A549 (cell line): ENCODE data around the gene SCGB1C2. TPM values are rescaled to one million over a fixed set of nuclear protein-coding genes. Genes with fewer than 3 reads are reported as not detected.
"Not testable (repeated sequence)": the region's sequence is repeated elsewhere in the genome, so short reads cannot be mapped to it uniquely, and the experiment has no call there.

ENCODE experiments used
- ATAC-seq, 2 experiments: fragments of 200-7000 bp in 1 of 2; fragments of >200 bp in 1 of 2; cut with Nextera tagmentation in 1 of 2; cut with Tn5 transposase in 1 of 2; 3 replicates each; pipeline versions ENCODE4 v1.8.0 to v1.9.1; 2018 to 2020; ENCODE audit warnings: mild to moderate bottlenecking in 1 of 2, moderate library complexity in 1 of 2
- CTCF ChIA-PET: fragments of 300-600 bp; sonication (Branson Sonifier 250); formaldehyde crosslinking; extraction: SDS; loops from one replicate; lab custom pipeline; 2021; ENCODE audit warnings: antibody characterized with exemption, inconsistent platforms; lab: Yijun Ruan, JAX
- POLR2A ChIA-PET: fragments of 350-600 bp; formaldehyde crosslinking; extraction: SDS; loops from one replicate; lab custom pipeline; 2021; ENCODE audit warnings: antibody characterized with exemption, inconsistent platforms; lab: Yijun Ruan, JAX
- DNase-seq, 2 experiments: peaks; one replicate each; pipeline versions ENCODE4 v3.0.0 to v3.0.0-alpha.2; 2011 to 2016; ENCODE audit warnings: low read depth in 1 of 2, low spot score in 1 of 2
- FAIRE-seq: peaks from 2 replicates; lab custom pipeline; 2011; peaks lifted over from hg19 to GRCh38; lab: Jason Lieb, UNC
- H3K27ac ChIP-seq, 2 experiments: fragments of >200 bp; sonication (Bioruptor Twin); formaldehyde crosslinking; 3 replicates each; pipeline ENCODE4 v1.5.1; 2016 to 2017
- H3K4me1 ChIP-seq: fragments of >200 bp; sonication (Bioruptor Twin); formaldehyde crosslinking; 3 replicates; pipeline ENCODE4 v1.6.1; 2016
- H3K4me2 ChIP-seq: fragments of >200 bp; sonication (Bioruptor Twin); formaldehyde crosslinking; 3 replicates; pipeline ENCODE4 v1.6.1; 2016
- H3K4me3 ChIP-seq: fragments of >200 bp; sonication (Bioruptor Twin); formaldehyde crosslinking; 3 replicates; pipeline ENCODE4 v1.5.1; 2016
- H3K9me3 ChIP-seq: fragments of >200 bp; sonication (Bioruptor Twin); formaldehyde crosslinking; 3 replicates; pipeline ENCODE4 v1.6.1; 2016
- CBX2 ChIP-seq: fragments of 200-600 bp; sonication (generic); IDR thresholded peaks from 2 replicates; pipeline ENCODE4 v1.6.1; 2016; ENCODE audit warnings: low read depth, mild to moderate bottlenecking, borderline replicate concordance
- GATA3 ChIP-seq: IDR thresholded peaks from 2 replicates; pipeline ENCODE4 v1.6.1; 2012; ENCODE audit warnings: borderline replicate concordance
- KDM1A ChIP-seq: fragments of 200-600 bp; sonication (generic); IDR thresholded peaks from 2 replicates; pipeline ENCODE4 v1.6.1; 2016; ENCODE audit warnings: low read depth, mild to moderate bottlenecking
- KDM5A ChIP-seq: fragments of 200-600 bp; sonication (generic); IDR thresholded peaks from 2 replicates; pipeline ENCODE4 v1.6.1; 2016; ENCODE audit warnings: antibody characterized with exemption, mild to moderate bottlenecking
- MAFK ChIP-seq: fragments of 450-650 bp; IDR thresholded peaks from 2 replicates; pipeline ENCODE4 v1.6.1; 2014; ENCODE audit not compliant: partially characterized antibody
- MAZ ChIP-seq: fragments of 150-350 bp; IDR thresholded peaks from 2 replicates; pipeline ENCODE4 v1.6.1; 2014; ENCODE audit warnings: antibody characterized with exemption, low read depth, low read length, borderline replicate concordance
- NPAS2 ChIP-seq: fragments of 250-450 bp; sonication (Bioruptor Pico); IDR thresholded peaks from 2 replicates; pipeline ENCODE4 v1.8.0; 2022; ENCODE audit warnings: mild to moderate bottlenecking, moderate library complexity, borderline replicate concordance
- NR3C1 ChIP-seq: fragments of >200 bp; sonication (Bioruptor Twin); formaldehyde crosslinking; IDR thresholded peaks from 3 replicates; pipeline ENCODE4 v1.6.1; 2017
- RAD21 ChIP-seq, 2 experiments: fragments of >200 bp in 1 of 2; sonication (Bioruptor Twin) in 1 of 2; formaldehyde crosslinking in 1 of 2; IDR thresholded peaks in 1 of 2; conservative IDR thresholded peaks in 1 of 2; 2 replicates in 1 of 2; 3 replicates in 1 of 2; pipeline ENCODE4 v1.6.1; 2012 to 2018; ENCODE audit warnings: inconsistent platforms in 1 of 2
- SMC3 ChIP-seq: fragments of >200 bp; sonication (Bioruptor Twin); formaldehyde crosslinking; IDR thresholded peaks from 3 replicates; pipeline ENCODE4 v1.6.1; 2018; ENCODE audit warnings: inconsistent platforms
- ZSCAN20 ChIP-seq: fragments of 250-450 bp; sonication (Bioruptor Pico); IDR thresholded peaks from 2 replicates; pipeline ENCODE4 v1.8.0; 2022; ENCODE audit warnings: mild to moderate bottlenecking, moderate library complexity
- WGBS: methylation state at CpG from one replicate; pipeline ENCODE4 v1.1.6; 2017; ENCODE audit errors: missing lambda C conversion rate; 5-methylcytosine and 5-hydroxymethylcytosine counted together
- polyA plus RNA-seq, 4 experiments: library from polyadenylated mRNA; depleted of rRNA in 3 of 4; stranded (reverse); fragments of >200 nt; fragmentation: RNase III in 1 of 4; extraction: RNeasy Plus Mini Kit Qiagen cat#74134 plus additional on column Dnase treatment in 1 of 4; gene quantifications; 2 replicates in 3 of 4; 3 replicates in 1 of 4; pipeline ENCODE4 v1.2.3, GENCODE V29; 2011 to 2017
- TF ChIP-seq, protein P1 (sequence below): fragments of >200 bp; sonication (Bioruptor Twin); formaldehyde crosslinking; IDR thresholded peaks from 3 replicates; pipeline ENCODE4 v1.5.1; 2016
- TF ChIP-seq, protein P2 (sequence below): fragments of 200-600 bp; sonication (generic); IDR thresholded peaks from 2 replicates; pipeline ENCODE4 v1.6.1; 2016; ENCODE audit warnings: antibody characterized with exemption, mild to moderate bottlenecking, moderate library complexity

The SCGB1C2 gene
- polyA plus RNA-seq, 2 of the 4 experiments (the other 2 are of a cell fraction) = not detected

DNA sequence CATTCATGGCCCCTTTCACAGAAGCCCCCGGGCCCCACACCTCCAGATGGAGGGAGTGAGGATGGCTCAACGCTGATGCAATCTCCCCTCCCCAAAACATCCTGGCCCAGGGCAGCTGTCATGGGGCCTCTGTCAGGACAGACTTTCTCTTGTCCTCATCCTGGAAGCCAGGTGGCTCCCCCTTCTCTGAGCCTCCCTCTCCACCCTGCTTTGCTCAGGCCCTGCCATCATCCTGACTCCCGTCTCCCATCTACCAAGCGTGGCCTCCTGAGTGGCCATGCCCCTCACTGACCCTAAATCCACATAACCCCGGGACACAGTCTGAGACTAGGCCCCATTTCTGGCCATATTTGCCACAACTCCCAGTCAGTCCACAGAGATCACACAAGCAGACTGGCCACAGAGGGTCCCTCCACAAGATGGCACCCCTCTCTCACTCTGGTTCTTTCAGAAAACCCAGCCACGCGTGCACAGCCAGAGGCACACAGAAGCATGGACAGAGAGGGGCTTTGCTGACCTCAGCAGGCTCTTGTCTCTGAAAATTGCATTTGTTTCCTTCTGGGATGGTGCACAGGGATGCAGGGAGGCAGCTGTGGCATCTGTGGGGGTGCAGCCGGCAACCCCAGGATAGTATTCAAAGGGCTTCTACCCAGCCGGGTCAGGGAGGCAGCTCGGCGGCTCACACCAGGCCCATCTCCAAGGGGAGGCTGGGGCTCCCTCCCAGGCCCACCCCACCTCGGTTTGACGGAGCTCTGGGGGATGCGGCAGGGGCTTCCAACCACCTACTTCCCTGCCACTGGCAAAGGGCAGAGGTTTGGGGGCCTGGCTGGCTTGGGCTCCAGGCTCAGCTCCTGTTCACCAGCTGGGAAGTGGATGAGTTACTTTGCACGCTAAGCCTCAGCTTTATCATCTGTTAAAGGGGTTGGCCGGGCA, 27.2 kb downstream of the SCGB1C2 start:
- no peak for TF ChIP-seq KDM5A
- peak; percentile 69 for TF ChIP-seq SMC3
- TF ChIP-seq, protein P1, sequence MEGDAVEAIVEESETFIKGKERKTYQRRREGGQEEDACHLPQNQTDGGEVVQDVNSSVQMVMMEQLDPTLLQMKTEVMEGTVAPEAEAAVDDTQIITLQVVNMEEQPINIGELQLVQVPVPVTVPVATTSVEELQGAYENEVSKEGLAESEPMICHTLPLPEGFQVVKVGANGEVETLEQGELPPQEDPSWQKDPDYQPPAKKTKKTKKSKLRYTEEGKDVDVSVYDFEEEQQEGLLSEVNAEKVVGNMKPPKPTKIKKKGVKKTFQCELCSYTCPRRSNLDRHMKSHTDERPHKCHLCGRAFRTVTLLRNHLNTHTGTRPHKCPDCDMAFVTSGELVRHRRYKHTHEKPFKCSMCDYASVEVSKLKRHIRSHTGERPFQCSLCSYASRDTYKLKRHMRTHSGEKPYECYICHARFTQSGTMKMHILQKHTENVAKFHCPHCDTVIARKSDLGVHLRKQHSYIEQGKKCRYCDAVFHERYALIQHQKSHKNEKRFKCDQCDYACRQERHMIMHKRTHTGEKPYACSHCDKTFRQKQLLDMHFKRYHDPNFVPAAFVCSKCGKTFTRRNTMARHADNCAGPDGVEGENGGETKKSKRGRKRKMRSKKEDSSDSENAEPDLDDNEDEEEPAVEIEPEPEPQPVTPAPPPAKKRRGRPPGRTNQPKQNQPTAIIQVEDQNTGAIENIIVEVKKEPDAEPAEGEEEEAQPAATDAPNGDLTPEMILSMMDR = peak; percentile 51
- TF ChIP-seq ZSCAN20 (CRISPR knock-in tag) = no peak
- peak; percentile 53 for TF ChIP-seq MAFK
- TF ChIP-seq RAD21 (conservative IDR thresholded peaks at IDR 0.05 in 1 of 2, IDR thresholded peaks at IDR 0.05 in 1 of 2) = peak; percentile 79 to 87
- peak; percentile 68 to 88 for ATAC-seq
- CTCF ChIA-PET = interaction anchor here (0.9 to 5.2 kb wide), 19 partner anchors 9 to 816 kb away, joined by 3 to 44 read pairs (median 4); partner anchors contain the start of gene NXN
- DNase-seq = peak; percentile 61 to 65
- Histone ChIP-seq H3K4me3 (no peak overlapping the region), H3K9me3 (no peaks in the 10 kb centered on the region), H3K4me1 (no peaks in the 10 kb centered on the region), H3K27ac (peak overlapping the region; percentile 41 to 43; a peak in 3 of 6 replicates), H3K4me2 (no peak overlapping the region)
- POLR2A ChIA-PET = no interaction called here
- no peak for FAIRE-seq
- 77% methylated on average over 11 of the region's 16 CpGs for WGBS

DNA sequence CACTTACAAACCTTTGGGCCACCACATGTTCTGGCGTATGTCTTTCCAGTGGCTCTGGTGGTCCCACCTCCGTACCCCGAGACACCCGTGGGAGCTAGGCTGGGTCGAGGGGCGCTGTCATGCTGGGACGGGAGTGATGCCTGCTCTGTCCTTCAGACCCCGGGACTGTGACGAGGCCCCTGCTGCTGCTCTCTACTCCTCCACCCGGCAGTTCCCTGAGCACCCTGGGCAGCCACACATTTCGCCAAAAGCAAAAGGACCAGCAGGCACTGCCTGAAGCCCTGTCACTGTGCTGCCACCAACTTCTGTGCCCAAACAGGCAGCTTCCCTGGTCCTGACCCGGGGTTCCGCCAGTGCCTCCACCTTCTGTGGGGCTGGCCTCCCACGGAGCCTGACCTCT, 28.6 kb downstream of the SCGB1C2 start:
- TF ChIP-seq NPAS2 (CRISPR knock-in tag) (no peak), NR3C1 (no peak), GATA3 (no peak), MAFK (no peak), KDM1A (no peak), CBX2 (no peak), MAZ (no peak)
- TF ChIP-seq, protein P2, sequence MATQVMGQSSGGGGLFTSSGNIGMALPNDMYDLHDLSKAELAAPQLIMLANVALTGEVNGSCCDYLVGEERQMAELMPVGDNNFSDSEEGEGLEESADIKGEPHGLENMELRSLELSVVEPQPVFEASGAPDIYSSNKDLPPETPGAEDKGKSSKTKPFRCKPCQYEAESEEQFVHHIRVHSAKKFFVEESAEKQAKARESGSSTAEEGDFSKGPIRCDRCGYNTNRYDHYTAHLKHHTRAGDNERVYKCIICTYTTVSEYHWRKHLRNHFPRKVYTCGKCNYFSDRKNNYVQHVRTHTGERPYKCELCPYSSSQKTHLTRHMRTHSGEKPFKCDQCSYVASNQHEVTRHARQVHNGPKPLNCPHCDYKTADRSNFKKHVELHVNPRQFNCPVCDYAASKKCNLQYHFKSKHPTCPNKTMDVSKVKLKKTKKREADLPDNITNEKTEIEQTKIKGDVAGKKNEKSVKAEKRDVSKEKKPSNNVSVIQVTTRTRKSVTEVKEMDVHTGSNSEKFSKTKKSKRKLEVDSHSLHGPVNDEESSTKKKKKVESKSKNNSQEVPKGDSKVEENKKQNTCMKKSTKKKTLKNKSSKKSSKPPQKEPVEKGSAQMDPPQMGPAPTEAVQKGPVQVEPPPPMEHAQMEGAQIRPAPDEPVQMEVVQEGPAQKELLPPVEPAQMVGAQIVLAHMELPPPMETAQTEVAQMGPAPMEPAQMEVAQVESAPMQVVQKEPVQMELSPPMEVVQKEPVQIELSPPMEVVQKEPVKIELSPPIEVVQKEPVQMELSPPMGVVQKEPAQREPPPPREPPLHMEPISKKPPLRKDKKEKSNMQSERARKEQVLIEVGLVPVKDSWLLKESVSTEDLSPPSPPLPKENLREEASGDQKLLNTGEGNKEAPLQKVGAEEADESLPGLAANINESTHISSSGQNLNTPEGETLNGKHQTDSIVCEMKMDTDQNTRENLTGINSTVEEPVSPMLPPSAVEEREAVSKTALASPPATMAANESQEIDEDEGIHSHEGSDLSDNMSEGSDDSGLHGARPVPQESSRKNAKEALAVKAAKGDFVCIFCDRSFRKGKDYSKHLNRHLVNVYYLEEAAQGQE = no peak
- ChIA-PET CTCF (interaction anchor here (0.8 to 5.2 kb wide), 6 partner anchors 9 to 246 kb away, joined by 3 to 44 read pairs (median 4); no protein-coding TSS in a partner anchor), POLR2A (no interaction called here)
- no peak for DNase-seq
- Histone ChIP-seq H3K27ac (no peak overlapping the region), H3K9me3 (no peaks in the 10 kb centered on the region), H3K4me3 (no peak overlapping the region), H3K4me1 (no peaks in the 10 kb centered on the region), H3K4me2 (no peak overlapping the region)
- WGBS = 84% methylated on average over 11 of the region's 14 CpGs
- ATAC-seq = no peak
- FAIRE-seq = no peak

DNA sequence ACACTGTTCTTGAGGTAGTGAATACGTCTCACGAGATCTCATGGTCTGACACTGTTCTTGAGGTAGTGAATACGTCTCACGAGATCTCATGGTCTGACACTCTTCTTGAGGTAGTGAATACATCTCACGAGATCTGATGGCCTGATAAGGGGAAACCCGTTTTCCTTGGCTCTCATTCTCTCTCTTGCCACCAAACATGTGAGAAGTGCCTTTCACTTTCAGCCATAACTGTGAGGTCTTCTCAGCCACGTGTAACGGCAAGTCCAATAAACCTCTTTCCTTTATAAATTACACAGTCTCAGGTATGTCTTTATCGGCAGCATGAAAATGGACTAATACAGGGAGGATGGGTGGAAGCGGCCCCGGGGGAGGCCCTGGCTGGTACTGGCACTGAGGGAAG, 31.2 kb downstream of the SCGB1C2 start:
- H3K9me3 ChIP-seq, CTCF ChIA-PET, DNase-seq, H3K4me1 ChIP-seq, H3K27ac ChIP-seq, POLR2A ChIA-PET, H3K4me3 ChIP-seq, H3K4me2 ChIP-seq, ATAC-seq, FAIRE-seq: not testable (repeated sequence)
- 82% methylated on average over 11 of the region's 11 CpGs for WGBS
